Testis (tissue), 2 donors: ENCODE data around the gene TMEM141.

ENCODE experiments used
- POLR2A ChIP-seq: fragments of 450-650 bp; IDR thresholded peaks from one replicate; pipeline ENCODE4 v1.6.1; 2017; ENCODE audit warnings: antibody characterized with exemption, mild to moderate bottlenecking, moderate library complexity
- TF ChIP-seq, protein P1 (sequence below), 3 experiments: fragments of 450-650 bp in 2 of 3; fragments of 200-600 bp in 1 of 3; sonication (generic) in 1 of 3; IDR thresholded peaks; one replicate each; pipeline ENCODE4 v1.5.1; 2016 to 2019; ENCODE audit warnings: antibody characterized with exemption in 3 of 3, mild to moderate bottlenecking in 2 of 3, moderate library complexity in 1 of 3

DNA sequence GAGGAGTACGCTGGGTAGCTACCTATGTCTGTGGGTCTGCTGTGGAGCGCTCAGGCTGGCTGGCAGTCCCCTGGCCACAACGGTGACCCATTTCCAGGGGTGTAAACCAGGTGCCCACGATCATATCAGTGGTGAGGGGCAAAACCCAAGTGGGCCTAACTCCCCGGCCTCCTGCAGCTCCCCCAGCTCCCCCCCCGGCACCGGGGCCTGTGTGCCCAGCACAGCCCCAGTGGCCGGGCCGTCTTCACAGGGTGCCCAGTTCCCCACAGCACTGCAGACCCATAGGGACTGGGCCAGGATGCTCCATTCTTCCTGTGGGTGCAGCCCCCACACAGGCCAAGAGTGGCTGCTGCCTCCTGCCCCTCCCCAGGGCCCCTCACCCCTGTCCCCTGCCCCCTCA, 32.1 kb upstream of the TMEM141 start:
- TF ChIP-seq, protein P1, sequence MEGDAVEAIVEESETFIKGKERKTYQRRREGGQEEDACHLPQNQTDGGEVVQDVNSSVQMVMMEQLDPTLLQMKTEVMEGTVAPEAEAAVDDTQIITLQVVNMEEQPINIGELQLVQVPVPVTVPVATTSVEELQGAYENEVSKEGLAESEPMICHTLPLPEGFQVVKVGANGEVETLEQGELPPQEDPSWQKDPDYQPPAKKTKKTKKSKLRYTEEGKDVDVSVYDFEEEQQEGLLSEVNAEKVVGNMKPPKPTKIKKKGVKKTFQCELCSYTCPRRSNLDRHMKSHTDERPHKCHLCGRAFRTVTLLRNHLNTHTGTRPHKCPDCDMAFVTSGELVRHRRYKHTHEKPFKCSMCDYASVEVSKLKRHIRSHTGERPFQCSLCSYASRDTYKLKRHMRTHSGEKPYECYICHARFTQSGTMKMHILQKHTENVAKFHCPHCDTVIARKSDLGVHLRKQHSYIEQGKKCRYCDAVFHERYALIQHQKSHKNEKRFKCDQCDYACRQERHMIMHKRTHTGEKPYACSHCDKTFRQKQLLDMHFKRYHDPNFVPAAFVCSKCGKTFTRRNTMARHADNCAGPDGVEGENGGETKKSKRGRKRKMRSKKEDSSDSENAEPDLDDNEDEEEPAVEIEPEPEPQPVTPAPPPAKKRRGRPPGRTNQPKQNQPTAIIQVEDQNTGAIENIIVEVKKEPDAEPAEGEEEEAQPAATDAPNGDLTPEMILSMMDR (IDR thresholded peaks at IDR 0.05), result no peak
- TF ChIP-seq POLR2A, result no peak
